Middle frontal gyrus (tissue), 1 donor: ENCODE measurements around the gene CYP2W1.
"Not testable (repeated sequence)": the region's sequence is repeated elsewhere in the genome, so short reads cannot be mapped to it uniquely, and the experiment has no call there.

ENCODE experiments used
- DNase-seq: peaks from one replicate; pipeline ENCODE4 v3.0.0-alpha.2; 2015; ENCODE audit warnings: low spot score; ENCODE audit errors: extremely low spot score

Gene CYP2W1

GRCh38 chr7:983004-983615 is at the start of gene CYP2W1:
CYP2W1 (plus strand) TSS chr7:983181; CDS start chr7:983212, 31 bp downstream.
- DNase-seq: no peak

- DNase-seq: no peak
These were observed 48.4 kb upstream of the CYP2W1 start for GRCh38 chr7:934469-935163.

- no peak for DNase-seq
These were observed 47.7 kb upstream of the CYP2W1 start for GRCh38 chr7:935164-935873.

GRCh38 chr7:935874-936385 is 47.1 kb upstream of the CYP2W1 start:
- no peak for DNase-seq

GRCh38 chr7:936386-937054 is 46.5 kb upstream of the CYP2W1 start:
- no peak for DNase-seq

GRCh38 chr7:937856-938484 is 45.0 kb upstream of the CYP2W1 start:
- no peak for DNase-seq

- DNase-seq: no peak
These were observed 44.3 kb upstream of the CYP2W1 start for GRCh38 chr7:938546-939185.

GRCh38 chr7:939843-940242 is 43.1 kb upstream of the CYP2W1 start:
- no peak for DNase-seq

- DNase-seq: no peak
These were observed 42.2 kb upstream of the CYP2W1 start for GRCh38 chr7:940599-941408.

- DNase-seq: not testable (repeated sequence)
These were observed 39.2 kb upstream of the CYP2W1 start for GRCh38 chr7:943793-944192.

- no peak for DNase-seq
These were observed 38.2 kb upstream of the CYP2W1 start for GRCh38 chr7:944744-945143.

GRCh38 chr7:945147-945555 is 37.8 kb upstream of the CYP2W1 start:
- DNase-seq: no peak

GRCh38 chr7:945556-946255 is 37.3 kb upstream of the CYP2W1 start:
- no peak for DNase-seq

- DNase-seq: no peak
These were observed 36.6 kb upstream of the CYP2W1 start for GRCh38 chr7:946256-946996.

- DNase-seq: no peak
These were observed 35.4 kb upstream of the CYP2W1 start for GRCh38 chr7:947391-948210.

- DNase-seq: no peak
These were observed 33.7 kb upstream of the CYP2W1 start for GRCh38 chr7:949021-949934.
